GM10248 (cell line): ENCODE data around the gene CUBN.

Experiments
- CTCF ChIA-PET: fragments of 300-600 bp; sonication (Branson Sonifier 250); formaldehyde crosslinking; extraction: SDS; loops from one replicate; lab custom pipeline; 2021; ENCODE audit warnings: antibody characterized with exemption; lab: Yijun Ruan, JAX
- POLR2A ChIA-PET: fragments of 350-650 bp; sonication (Branson Sonifier 250); formaldehyde crosslinking; extraction: SDS; loops from one replicate; lab custom pipeline; 2020; ENCODE audit warnings: antibody characterized with exemption; lab: Yijun Ruan, JAX
- DNase-seq: peaks from one replicate; pipeline ENCODE4 v3.0.0; 2012; ENCODE audit errors: extremely low spot score
- CTCF ChIP-seq: IDR thresholded peaks from 2 replicates; pipeline ENCODE4 v1.5.1; 2012; ENCODE audit warnings: mild to moderate bottlenecking, low read depth; ENCODE audit errors: extremely low read depth, missing control alignments, control extremely low read depth

CUBN gene

GRCh38 chr10:16949816-16950215 is 179.8 kb downstream of the CUBN start:
- CTCF ChIA-PET, result no interaction called here
- POLR2A ChIA-PET, result no interaction called here
- TF ChIP-seq CTCF, result no peak
- DNase-seq, result no peak

- ChIA-PET CTCF (no interaction called here), POLR2A (no interaction called here)
- DNase-seq, result no peak
- TF ChIP-seq CTCF, result no peak
These were observed 181.2 kb downstream of the CUBN start for GRCh38 chr10:16948361-16948760.

GRCh38 chr10:16947069-16947468 is 182.5 kb downstream of the CUBN start:
- DNase-seq, result no peak
- CTCF ChIA-PET, result no interaction called here
- POLR2A ChIA-PET, result no interaction called here
- no peak for TF ChIP-seq CTCF

- TF ChIP-seq CTCF, result no peak
- DNase-seq, result no peak
- ChIA-PET CTCF (interaction anchor here (1.1 to 1.5 kb wide), 3 partner anchors 11 to 28 kb away, joined by 3 to 4 read pairs (median 3); no protein-coding TSS in a partner anchor), POLR2A (no interaction called here)
These were observed 184.0 kb downstream of the CUBN start for GRCh38 chr10:16945593-16945992.

GRCh38 chr10:16944986-16945385 is 184.6 kb downstream of the CUBN start:
- no peak for TF ChIP-seq CTCF
- DNase-seq, result no peak
- CTCF ChIA-PET, result interaction anchor here (1.1 to 1.5 kb wide), 3 partner anchors 10 to 29 kb away, joined by 3 to 4 read pairs (median 3); no protein-coding TSS in a partner anchor
- POLR2A ChIA-PET, result no interaction called here

- DNase-seq, result no peak
- ChIA-PET CTCF (interaction anchor here (1.1 to 1.5 kb wide), 3 partner anchors 9 to 29 kb away, joined by 3 to 4 read pairs (median 3); no protein-coding TSS in a partner anchor), POLR2A (no interaction called here)
- no peak for TF ChIP-seq CTCF
These were observed 185.2 kb downstream of the CUBN start for GRCh38 chr10:16944402-16944801.
